ENCODE measurements around the gene PEX14.

The PEX14 gene

GRCh38 chr1:10430216-10431069 is 44.3 kb upstream of the PEX14 start, which contains the start of gene CENPS:
Gene CENPS (plus strand): TSS chr1:10430433. CDS start chr1:10430518, 85 bp downstream.
- TF ChIP-seq RAD21 (IDR thresholded peaks at IDR 0.05; ENCODE audit: low read depth): peak; percentile 51; the same call in 1 of the 2 replicates
- TF ChIP-seq ZBTB7A (IDR thresholded peaks at IDR 0.05; ENCODE audit: low read depth): peak; percentile 82
- no peak for TF ChIP-seq CEBPB (IDR thresholded peaks at IDR 0.05)
- TF ChIP-seq TCF12 (IDR thresholded peaks at IDR 0.05; ENCODE audit: low read depth): peak; percentile 14; the same call in 1 of the 2 replicates
- TF ChIP-seq EGR1 (IDR thresholded peaks at IDR 0.05): peak; percentile 46; the same call in 1 of the 2 replicates
- peak; percentile 54; the same call in 1 of the 2 replicates for TF ChIP-seq TAF1 (IDR thresholded peaks at IDR 0.05; ENCODE audit: low read depth)
- TF ChIP-seq EP300 (IDR thresholded peaks at IDR 0.05; ENCODE audit: borderline replicate concordance): no peak
- TF ChIP-seq MAX (IDR thresholded peaks at IDR 0.05): peak; percentile 96

- no peak for TF ChIP-seq YY1 (IDR thresholded peaks at IDR 0.05; ENCODE audit: low read depth)
- no peak for TF ChIP-seq CREB1 (IDR thresholded peaks at IDR 0.05; ENCODE audit: low read depth)
- TF ChIP-seq TAF1 (IDR thresholded peaks at IDR 0.05; ENCODE audit: low read depth): no peak
- no peak for TF ChIP-seq CEBPB (IDR thresholded peaks at IDR 0.05)
- TF ChIP-seq FOXM1 (IDR thresholded peaks at IDR 0.05; ENCODE audit: borderline replicate concordance, low read depth): no peak
- no peak for TF ChIP-seq TCF12 (IDR thresholded peaks at IDR 0.05; ENCODE audit: low read depth)
- no peak for TF ChIP-seq MAX (IDR thresholded peaks at IDR 0.05)
- no peak for TF ChIP-seq EP300 (IDR thresholded peaks at IDR 0.05; ENCODE audit: borderline replicate concordance)
- TF ChIP-seq RAD21 (IDR thresholded peaks at IDR 0.05; ENCODE audit: low read depth): no peak
- TF ChIP-seq, protein P1, sequence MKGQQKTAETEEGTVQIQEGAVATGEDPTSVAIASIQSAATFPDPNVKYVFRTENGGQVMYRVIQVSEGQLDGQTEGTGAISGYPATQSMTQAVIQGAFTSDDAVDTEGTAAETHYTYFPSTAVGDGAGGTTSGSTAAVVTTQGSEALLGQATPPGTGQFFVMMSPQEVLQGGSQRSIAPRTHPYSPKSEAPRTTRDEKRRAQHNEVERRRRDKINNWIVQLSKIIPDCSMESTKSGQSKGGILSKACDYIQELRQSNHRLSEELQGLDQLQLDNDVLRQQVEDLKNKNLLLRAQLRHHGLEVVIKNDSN (IDR thresholded peaks at IDR 0.05): no peak
- TF ChIP-seq REST (IDR thresholded peaks at IDR 0.05; ENCODE audit: low read depth): no peak
- TF ChIP-seq NFIC (IDR thresholded peaks at IDR 0.05): no peak
- no peak for TF ChIP-seq ZBTB7A (IDR thresholded peaks at IDR 0.05; ENCODE audit: low read depth)
- TF ChIP-seq EGR1 (IDR thresholded peaks at IDR 0.05): no peak
- no peak for TF ChIP-seq TEAD4 (IDR thresholded peaks at IDR 0.05)
Observed at GRCh38 chr1:10431070-10431730, 43.5 kb upstream of the PEX14 start.

- TF ChIP-seq TAF1 (IDR thresholded peaks at IDR 0.05; ENCODE audit: low read depth) (no peak), CREB1 (IDR thresholded peaks at IDR 0.05; ENCODE audit: low read depth) (no peak), CEBPB (IDR thresholded peaks at IDR 0.05) (no peak), YY1 (IDR thresholded peaks at IDR 0.05; ENCODE audit: low read depth) (no peak), FOXM1 (IDR thresholded peaks at IDR 0.05; ENCODE audit: borderline replicate concordance, low read depth) (no peak), TEAD4 (IDR thresholded peaks at IDR 0.05) (no peak)
Observed at GRCh38 chr1:10432910-10433700, 41.6 kb upstream of the PEX14 start.

- TF ChIP-seq NFIC (IDR thresholded peaks at IDR 0.05) (no peak), EGR1 (IDR thresholded peaks at IDR 0.05) (no peak), MAX (IDR thresholded peaks at IDR 0.05) (no peak), EP300 (IDR thresholded peaks at IDR 0.05; ENCODE audit: borderline replicate concordance) (no peak), RAD21 (IDR thresholded peaks at IDR 0.05; ENCODE audit: low read depth) (no peak), REST (IDR thresholded peaks at IDR 0.05; ENCODE audit: low read depth) (no peak), ZBTB7A (IDR thresholded peaks at IDR 0.05; ENCODE audit: low read depth) (no peak), TAF1 (IDR thresholded peaks at IDR 0.05; ENCODE audit: low read depth) (no peak), TEAD4 (IDR thresholded peaks at IDR 0.05) (no peak), CEBPB (IDR thresholded peaks at IDR 0.05) (no peak), YY1 (IDR thresholded peaks at IDR 0.05; ENCODE audit: low read depth) (no peak), FOXM1 (IDR thresholded peaks at IDR 0.05; ENCODE audit: borderline replicate concordance, low read depth) (no peak), TCF12 (IDR thresholded peaks at IDR 0.05; ENCODE audit: low read depth) (no peak)
Observed at GRCh38 chr1:10433790-10434189, 41.0 kb upstream of the PEX14 start.

GRCh38 chr1:10434590-10434989 is 40.2 kb upstream of the PEX14 start:
- TF ChIP-seq EP300 (IDR thresholded peaks at IDR 0.05; ENCODE audit: borderline replicate concordance): no peak
- no peak for TF ChIP-seq TCF12 (IDR thresholded peaks at IDR 0.05; ENCODE audit: low read depth)
- TF ChIP-seq TAF1 (IDR thresholded peaks at IDR 0.05; ENCODE audit: low read depth): no peak
- no peak for TF ChIP-seq REST (IDR thresholded peaks at IDR 0.05; ENCODE audit: low read depth)

All from Ishikawa (cell line).